DOHH2 (cell line): ENCODE results near the gene MARCHF11.

Source experiments
- H3F3A ChIP-seq: fragments of 200-600 bp; sonication (generic), shearing (Covaris generic); 2 replicates; pipeline ENCODE4 v1.6.0; 2016; ENCODE audit warnings: antibody characterized with exemption, mild to moderate bottlenecking; ENCODE audit not compliant: control insufficient read depth, insufficient read depth
- H3K27ac ChIP-seq: fragments of 200-600 bp; sonication (generic); 2 replicates; pipeline ENCODE4 v1.5.1; 2014; ENCODE audit warnings: low read depth, mild to moderate bottlenecking, low read length, moderate library complexity
- H3K27me3 ChIP-seq: fragments of 200-600 bp; sonication (generic); 2 replicates; pipeline ENCODE4 v1.6.1; 2014; ENCODE audit warnings: mild to moderate bottlenecking, low read length, mixed read lengths; ENCODE audit not compliant: control insufficient read depth
- H3K36me3 ChIP-seq: fragments of 200-600 bp; sonication (generic); 2 replicates; pipeline ENCODE4 v1.6.1; 2014; ENCODE audit warnings: mild to moderate bottlenecking, low read length, moderate library complexity, mixed read lengths; ENCODE audit not compliant: control insufficient read depth
- H3K4me1 ChIP-seq: fragments of 200-600 bp; sonication (generic); 2 replicates; pipeline ENCODE4 v1.6.1; 2014; ENCODE audit warnings: mild to moderate bottlenecking, low read length, mixed read lengths; ENCODE audit not compliant: control insufficient read depth
- H3K4me2 ChIP-seq: fragments of 200-600 bp; sonication (generic); 2 replicates; pipeline ENCODE4 v1.6.0; 2014; ENCODE audit warnings: mild to moderate bottlenecking, low read length, moderate library complexity
- H3K4me3 ChIP-seq: fragments of 200-600 bp; sonication (generic); 2 replicates; pipeline ENCODE4 v1.5.1; 2014; ENCODE audit warnings: mild to moderate bottlenecking, low read length, mixed read lengths
- H3K79me2 ChIP-seq: fragments of 200-600 bp; sonication (generic); 2 replicates; pipeline ENCODE4 v1.6.1; 2014; ENCODE audit warnings: mild to moderate bottlenecking, low read length, mixed read lengths; ENCODE audit not compliant: control insufficient read depth
- H3K9me2 ChIP-seq: fragments of 200-600 bp; sonication (generic); replicated peaks from 2 replicates; pipeline ENCODE4 v1.6.1; 2014; ENCODE audit warnings: mild to moderate bottlenecking, low read length, mixed read lengths; ENCODE audit not compliant: control insufficient read depth
- H3K9me3 ChIP-seq: fragments of 200-600 bp; sonication (generic); 2 replicates; pipeline ENCODE4 v1.6.1; 2014; ENCODE audit warnings: antibody characterized with exemption, low read length, mixed read lengths; ENCODE audit not compliant: control insufficient read depth, insufficient read depth
- H4K20me1 ChIP-seq: fragments of 200-600 bp; sonication (generic); 2 replicates; pipeline ENCODE4 v1.6.0; 2014; ENCODE audit warnings: low read depth, mild to moderate bottlenecking, antibody characterized with exemption, low read length, moderate library complexity; ENCODE audit not compliant: control insufficient read depth, insufficient read depth
- EZH2phosphoT487 ChIP-seq: fragments of 200-600 bp; sonication (generic); IDR thresholded peaks from 2 replicates; pipeline ENCODE4 v1.6.1; 2017; ENCODE audit warnings: borderline replicate concordance, mild to moderate bottlenecking, antibody characterized with exemption, low read length, moderate library complexity, mixed read lengths
- TF ChIP-seq, protein P1 (sequence below): fragments of 200-600 bp; sonication (generic); IDR thresholded peaks from one replicate; pipeline ENCODE4 v1.5.1; 2014; ENCODE audit warnings: antibody characterized with exemption, mild to moderate bottlenecking, low read depth, low read length; ENCODE audit not compliant: poor library complexity, severe bottlenecking

MARCHF11 gene

DNA sequence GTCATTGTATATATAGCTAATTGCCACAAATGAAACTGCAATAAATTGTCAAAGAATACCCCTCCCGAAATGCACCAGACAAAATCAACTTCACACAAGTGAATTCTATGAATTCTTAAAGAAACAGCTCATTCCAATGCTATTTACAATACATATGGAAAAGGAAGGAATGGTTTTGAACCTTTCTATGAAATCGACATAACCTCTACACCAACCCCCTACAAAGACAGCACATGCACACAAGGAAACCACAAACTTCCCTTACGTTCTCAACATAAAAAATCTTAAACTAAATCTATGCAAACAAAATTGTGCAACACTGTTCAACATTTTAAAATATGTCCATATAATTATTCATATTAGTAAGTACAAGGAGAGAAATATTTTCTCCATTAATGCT lies 39.2 kb downstream of the MARCHF11 start:
- H4K20me1 ChIP-seq: no peaks in the 10 kb centered on the region
- H3K4me2 ChIP-seq: no peak overlapping the region
- TF ChIP-seq, protein P1, sequence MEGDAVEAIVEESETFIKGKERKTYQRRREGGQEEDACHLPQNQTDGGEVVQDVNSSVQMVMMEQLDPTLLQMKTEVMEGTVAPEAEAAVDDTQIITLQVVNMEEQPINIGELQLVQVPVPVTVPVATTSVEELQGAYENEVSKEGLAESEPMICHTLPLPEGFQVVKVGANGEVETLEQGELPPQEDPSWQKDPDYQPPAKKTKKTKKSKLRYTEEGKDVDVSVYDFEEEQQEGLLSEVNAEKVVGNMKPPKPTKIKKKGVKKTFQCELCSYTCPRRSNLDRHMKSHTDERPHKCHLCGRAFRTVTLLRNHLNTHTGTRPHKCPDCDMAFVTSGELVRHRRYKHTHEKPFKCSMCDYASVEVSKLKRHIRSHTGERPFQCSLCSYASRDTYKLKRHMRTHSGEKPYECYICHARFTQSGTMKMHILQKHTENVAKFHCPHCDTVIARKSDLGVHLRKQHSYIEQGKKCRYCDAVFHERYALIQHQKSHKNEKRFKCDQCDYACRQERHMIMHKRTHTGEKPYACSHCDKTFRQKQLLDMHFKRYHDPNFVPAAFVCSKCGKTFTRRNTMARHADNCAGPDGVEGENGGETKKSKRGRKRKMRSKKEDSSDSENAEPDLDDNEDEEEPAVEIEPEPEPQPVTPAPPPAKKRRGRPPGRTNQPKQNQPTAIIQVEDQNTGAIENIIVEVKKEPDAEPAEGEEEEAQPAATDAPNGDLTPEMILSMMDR: no peak
- TF ChIP-seq EZH2phosphoT487: no peak
- no peaks in the 10 kb centered on the region for H3F3A ChIP-seq
- no peaks in the 10 kb centered on the region for H3K79me2 ChIP-seq
- no peaks in the 10 kb centered on the region for H3K4me1 ChIP-seq
- peaks cover 6% of the 10 kb centered on the region; the same call in 1 of the 2 replicates for H3K9me3 ChIP-seq
- no peak overlapping the region for H3K4me3 ChIP-seq
- H3K9me2 ChIP-seq: no peaks in the 10 kb centered on the region
- no peak overlapping the region for H3K27ac ChIP-seq
- no peaks in the 10 kb centered on the region for H3K36me3 ChIP-seq
- no peaks in the 10 kb centered on the region for H3K27me3 ChIP-seq

DNA sequence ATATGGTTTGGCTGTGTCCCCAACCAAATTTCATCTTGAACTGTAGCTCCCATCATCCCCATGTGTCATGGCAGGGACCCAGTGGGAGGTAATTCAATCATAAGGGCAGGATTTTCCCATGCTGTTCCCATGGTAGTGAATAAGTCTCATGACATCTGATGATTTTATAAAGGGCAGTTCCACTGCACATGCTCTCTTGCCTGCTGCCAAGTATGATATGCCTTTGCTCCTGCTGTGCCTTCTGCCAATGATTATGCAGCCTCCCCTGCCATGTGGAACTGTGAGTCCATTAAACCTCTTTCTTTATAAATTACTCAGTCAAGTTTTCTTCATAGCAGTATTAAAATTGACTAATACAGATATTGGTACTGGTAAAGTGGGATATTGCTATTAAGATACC lies 42.4 kb downstream of the MARCHF11 start:
- H3K27me3 ChIP-seq: no peaks in the 10 kb centered on the region
- no peaks in the 10 kb centered on the region for H3K4me1 ChIP-seq
- no peak overlapping the region for H3K27ac ChIP-seq
- H3K9me3 ChIP-seq: peaks cover 6% of the 10 kb centered on the region; the same call in 1 of the 2 replicates
- H4K20me1 ChIP-seq: no peaks in the 10 kb centered on the region
- no peaks in the 10 kb centered on the region for H3K79me2 ChIP-seq
- no peaks in the 10 kb centered on the region for H3F3A ChIP-seq
- no peaks in the 10 kb centered on the region for H3K9me2 ChIP-seq
- no peak for TF ChIP-seq EZH2phosphoT487
- TF ChIP-seq, protein P1: no peak
- no peak overlapping the region for H3K4me2 ChIP-seq
- H3K36me3 ChIP-seq: no peaks in the 10 kb centered on the region
- H3K4me3 ChIP-seq: no peak overlapping the region

DNA sequence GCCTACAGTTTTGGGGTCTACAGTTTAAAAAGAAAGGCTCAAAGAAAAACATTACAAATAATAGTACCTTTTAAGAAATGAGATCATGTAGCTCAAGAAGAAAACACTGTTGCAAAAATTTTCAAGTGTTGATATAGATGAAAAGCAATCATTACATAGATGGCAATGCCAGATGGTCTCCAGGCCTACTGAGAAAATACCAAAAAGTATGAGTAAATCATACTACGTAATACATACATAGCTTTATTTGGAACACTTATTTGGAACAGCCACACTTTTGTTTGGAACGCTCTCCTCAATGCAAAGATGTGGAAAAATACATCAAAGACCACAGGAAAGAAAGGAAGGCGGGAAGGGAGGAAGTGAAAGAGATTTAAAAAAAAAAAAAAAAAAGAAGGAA lies 44.1 kb downstream of the MARCHF11 start:
- Histone ChIP-seq H3K27ac (no peak overlapping the region), H3K4me2 (no peak overlapping the region), H3K79me2 (no peaks in the 10 kb centered on the region), H3K4me3 (no peak overlapping the region), H3F3A (no peaks in the 10 kb centered on the region), H3K27me3 (no peaks in the 10 kb centered on the region), H3K36me3 (no peaks in the 10 kb centered on the region), H3K9me3 (peaks cover 6% of the 10 kb centered on the region; the same call in 1 of the 2 replicates), H3K9me2 (no peaks in the 10 kb centered on the region), H4K20me1 (no peaks in the 10 kb centered on the region), H3K4me1 (no peaks in the 10 kb centered on the region)
- TF ChIP-seq EZH2phosphoT487: no peak
- TF ChIP-seq, protein P1: no peak

DNA sequence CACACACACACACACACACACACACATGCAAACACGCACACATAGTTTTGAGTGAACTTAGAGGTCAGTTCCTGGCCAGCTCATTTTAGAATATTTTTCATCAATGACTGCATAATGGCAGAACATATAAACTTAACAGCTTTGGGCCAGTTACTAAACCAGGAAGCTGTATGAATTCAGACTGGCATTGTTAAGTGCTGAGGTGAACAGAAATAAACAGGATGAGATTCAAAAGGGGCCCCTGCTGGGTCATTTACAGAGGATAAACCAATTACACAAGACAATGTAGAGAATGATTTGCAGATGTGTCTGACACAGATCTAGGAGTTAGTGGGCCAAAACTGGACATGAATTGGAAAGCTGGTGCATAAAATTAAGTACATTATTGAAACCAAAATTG lies 44.6 kb downstream of the MARCHF11 start:
- TF ChIP-seq EZH2phosphoT487: no peak
- TF ChIP-seq, protein P1: no peak
- Histone ChIP-seq H3K4me1 (no peaks in the 10 kb centered on the region), H3K36me3 (no peaks in the 10 kb centered on the region), H4K20me1 (no peaks in the 10 kb centered on the region), H3K4me2 (no peak overlapping the region), H3K9me2 (no peaks in the 10 kb centered on the region), H3K27ac (no peak overlapping the region), H3F3A (no peaks in the 10 kb centered on the region), H3K4me3 (no peak overlapping the region), H3K27me3 (no peaks in the 10 kb centered on the region), H3K79me2 (no peaks in the 10 kb centered on the region), H3K9me3 (peaks cover 6% of the 10 kb centered on the region; the same call in 1 of the 2 replicates)
